ENCODE measurements around the gene FLOT2.
"Not testable (repeated sequence)": the region's sequence is repeated elsewhere in the genome, so short reads cannot be mapped to it uniquely, and the experiment has no call there.

FLOT2 gene, protein sequence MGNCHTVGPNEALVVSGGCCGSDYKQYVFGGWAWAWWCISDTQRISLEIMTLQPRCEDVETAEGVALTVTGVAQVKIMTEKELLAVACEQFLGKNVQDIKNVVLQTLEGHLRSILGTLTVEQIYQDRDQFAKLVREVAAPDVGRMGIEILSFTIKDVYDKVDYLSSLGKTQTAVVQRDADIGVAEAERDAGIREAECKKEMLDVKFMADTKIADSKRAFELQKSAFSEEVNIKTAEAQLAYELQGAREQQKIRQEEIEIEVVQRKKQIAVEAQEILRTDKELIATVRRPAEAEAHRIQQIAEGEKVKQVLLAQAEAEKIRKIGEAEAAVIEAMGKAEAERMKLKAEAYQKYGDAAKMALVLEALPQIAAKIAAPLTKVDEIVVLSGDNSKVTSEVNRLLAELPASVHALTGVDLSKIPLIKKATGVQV

DNA sequence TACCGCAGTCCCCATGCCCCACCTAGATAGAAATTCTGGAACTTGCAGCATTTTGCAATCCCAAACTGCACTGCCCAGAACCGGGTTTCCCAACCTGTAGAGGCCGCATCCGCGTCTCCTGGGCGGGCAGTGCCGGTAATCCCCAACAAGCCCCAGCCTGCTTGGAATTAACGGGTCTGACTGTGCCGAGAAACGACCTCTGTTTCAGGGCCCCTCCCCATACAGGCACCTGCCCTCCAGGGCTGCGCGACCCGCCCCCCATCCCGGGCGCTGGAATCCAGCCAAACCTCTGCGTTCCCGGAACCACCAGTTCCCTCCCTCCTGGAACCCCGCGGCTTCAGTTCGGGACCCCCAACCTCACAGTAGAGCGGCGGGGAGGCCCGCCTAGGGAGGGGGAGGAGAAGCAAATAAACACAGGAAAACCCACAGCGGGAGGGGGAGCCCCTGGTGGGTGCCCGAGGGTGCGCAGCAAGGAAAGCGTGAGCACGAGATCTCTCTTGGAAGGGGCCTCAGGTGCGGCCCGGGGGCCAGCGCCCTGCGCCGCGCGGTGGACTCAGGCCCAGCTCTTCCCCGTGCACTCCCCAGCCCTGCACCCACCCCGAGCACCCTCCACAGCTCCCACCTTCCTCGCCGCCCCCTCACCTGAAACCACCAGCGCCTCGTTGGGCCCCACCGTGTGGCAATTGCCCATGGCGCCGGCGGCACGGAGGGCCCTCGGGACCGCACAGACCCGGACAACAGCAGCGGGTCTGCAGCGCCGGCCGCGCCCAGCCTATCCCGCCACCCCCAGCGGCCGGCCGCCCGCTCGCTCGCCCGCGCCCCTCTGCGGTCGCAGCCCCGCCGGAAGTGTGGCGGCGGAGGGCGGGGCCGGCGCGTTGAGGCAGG is at the start of gene FLOT2:
FLOT2 (minus strand) TSS at position 850 of the 885 bp plus-strand sequence; CDS start at position 691, 159 bp downstream.
- DNase-seq: peak; percentile 73

DNA sequence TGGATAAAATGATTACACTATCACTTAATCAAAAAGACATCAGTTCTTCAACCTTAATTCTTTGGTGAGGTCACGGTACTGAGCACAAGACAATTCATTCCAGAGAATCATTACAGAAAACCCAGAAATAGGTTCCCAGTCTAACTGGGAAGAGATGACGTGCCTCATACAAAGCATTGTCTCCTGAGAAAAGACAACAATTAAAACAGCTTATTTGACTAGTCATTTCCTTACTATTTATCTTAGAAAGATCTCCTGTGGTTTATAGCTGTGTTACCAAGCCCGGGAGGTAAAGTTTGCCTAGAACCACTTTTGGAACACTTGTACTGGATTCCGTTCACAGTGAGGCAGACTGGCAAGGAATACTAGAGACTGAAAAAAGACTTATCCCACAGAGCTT is 48.7 kb upstream of the FLOT2 start:
- no peak for DNase-seq

DNA sequence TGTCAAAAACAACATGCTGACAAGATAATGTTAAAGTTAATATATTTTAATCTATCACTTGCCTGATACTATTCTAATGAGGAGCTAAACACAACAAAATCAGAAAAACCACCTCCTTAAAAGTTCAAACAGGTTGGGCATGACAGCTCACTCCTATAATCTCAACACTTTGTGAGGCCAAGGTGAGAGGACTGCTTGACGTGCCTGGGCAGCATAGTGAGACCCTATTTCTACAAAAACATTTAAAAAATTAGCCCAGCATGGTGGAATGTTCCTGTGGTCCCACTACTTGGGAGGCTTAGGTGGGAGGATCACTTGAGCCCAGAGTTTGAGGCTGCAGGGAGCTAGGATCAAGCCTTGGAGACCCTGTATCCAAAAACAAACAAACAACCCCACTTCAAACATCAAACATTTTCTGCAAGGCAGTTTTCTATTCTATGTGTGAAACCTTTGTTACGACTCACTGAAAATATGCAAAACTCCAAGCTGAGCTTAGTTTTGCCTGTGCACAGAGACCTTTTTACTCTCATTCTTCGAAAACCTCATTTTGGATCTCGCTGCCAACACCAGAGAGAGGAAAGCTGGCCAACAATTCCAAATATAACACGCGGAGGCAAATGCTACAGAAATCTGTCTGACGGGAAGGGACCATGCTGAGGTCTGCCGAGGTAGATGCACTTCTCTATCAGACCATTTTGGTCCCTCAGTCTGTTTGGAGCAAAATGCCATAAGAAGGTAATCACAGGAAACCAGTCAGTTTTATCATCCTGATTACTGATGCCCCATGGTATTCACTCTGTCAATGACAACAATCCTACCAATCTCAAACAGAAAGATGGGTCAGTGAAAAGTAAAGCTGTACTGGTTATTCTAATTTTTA is 47.6 kb upstream of the FLOT2 start:
- no peak for DNase-seq

DNA sequence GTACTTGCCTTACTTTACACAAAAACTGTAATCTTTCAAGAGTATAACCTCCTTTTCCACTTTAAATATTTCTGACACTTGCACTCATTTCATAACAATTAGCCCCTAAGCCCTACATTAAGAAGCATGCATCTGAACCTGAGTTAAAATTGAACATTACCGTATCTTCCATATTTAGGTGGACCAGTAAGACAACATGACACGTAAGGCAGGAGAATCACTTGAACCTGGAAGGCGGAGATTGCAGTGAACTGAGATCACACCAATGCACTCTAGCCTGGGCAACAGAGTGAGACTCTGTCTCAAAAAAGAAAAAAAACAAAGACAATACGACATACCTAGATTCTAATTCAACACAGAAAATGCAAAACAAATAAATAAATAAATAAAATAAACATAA is 46.8 kb upstream of the FLOT2 start:
- DNase-seq: no peak

DNA sequence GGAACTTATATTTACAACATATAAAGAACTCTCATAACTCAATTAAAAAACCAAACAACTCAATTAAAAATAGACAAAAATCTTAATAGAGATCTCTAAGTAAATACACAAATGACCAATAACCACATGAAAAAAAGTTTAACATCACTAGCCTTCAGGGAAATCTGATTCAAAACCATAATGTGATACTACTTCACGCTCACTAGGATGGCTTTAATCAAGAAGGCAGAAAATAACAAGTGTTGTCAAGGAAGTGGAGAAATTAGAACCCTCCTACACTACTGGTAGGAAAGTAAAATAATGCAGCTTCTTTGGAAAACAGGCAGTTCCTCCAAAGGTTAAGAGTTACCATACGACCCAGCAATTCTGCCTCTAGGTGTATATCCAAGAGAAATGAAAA is 45.4 kb upstream of the FLOT2 start:
- no peak for DNase-seq

DNA sequence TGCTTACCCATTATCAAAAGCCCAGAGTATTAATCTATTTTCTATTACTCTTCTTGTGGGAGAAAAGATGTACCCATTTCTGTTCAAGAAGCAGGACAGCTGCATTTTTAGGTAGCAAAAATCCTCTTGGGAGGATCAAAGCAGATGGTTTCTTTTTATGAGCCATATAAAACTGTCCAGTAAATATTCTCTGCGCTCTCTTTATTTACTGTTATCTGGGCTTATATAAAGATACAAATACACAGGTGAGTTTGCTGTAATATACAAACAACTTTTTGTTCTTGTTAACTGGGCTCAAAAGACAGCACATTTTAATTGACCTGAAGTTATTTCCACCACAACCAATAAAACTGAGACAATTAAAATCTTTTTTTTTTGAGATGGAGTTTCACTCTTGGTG is 43.7 kb upstream of the FLOT2 start:
- no peak for DNase-seq

DNA sequence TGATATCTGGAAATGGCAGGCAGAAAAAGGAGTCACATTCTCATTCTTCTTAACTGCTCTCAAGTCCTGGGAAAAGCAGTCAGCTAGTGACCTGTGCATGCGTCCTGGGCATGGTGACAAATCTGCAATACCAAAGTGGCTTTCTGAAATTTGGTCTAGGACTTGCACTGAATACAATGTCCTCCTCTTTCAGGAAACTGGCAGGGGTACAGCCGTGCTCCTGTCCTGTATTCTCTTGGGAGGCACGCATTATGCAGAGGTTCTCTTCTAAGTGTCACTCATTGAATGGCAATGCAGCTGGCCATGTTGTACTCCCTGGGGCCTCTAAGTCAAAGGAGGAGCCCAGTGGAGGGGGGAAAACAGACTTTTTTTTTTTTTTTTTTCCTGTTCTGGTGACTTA is 43.1 kb upstream of the FLOT2 start:
- no peak for DNase-seq

DNA sequence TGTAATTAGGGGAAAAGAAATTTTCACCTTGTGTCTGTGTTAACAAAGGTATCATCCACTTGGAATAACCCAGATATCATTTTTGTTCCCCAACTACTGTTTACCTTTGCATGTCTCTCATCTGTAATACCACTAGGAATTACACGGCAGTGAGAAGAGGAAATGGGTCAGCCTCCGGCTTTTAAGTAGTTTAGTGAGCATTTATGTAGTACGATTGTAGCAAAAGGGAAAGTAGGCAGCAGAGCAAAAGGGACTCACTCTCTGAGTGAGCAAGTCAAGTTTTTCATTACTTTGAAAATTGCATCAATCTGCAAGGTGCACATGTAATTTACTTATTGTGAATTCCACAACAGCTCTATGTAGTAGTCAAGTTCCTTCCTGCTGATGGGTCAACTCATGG is 42.6 kb upstream of the FLOT2 start:
- DNase-seq: no peak

DNA sequence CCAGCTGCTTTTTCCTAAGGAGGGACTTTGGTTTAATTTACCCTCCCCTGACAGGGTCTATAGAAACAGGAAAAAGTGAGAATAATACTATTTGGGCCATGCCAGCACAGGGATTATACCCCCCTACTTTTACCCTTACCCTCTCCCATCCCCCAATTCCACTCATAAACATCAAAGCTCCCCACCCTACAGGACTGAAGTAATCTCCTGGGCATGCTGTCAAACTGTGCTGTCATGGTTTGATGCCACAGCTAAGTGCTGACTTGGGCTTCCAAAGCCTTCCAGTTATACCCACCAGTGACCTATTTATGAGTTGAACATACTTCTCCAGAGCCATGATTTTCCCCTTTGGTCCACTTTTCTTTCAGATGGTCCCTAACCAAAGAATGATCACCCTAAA is 41.0 kb upstream of the FLOT2 start:
- no peak for DNase-seq

DNA sequence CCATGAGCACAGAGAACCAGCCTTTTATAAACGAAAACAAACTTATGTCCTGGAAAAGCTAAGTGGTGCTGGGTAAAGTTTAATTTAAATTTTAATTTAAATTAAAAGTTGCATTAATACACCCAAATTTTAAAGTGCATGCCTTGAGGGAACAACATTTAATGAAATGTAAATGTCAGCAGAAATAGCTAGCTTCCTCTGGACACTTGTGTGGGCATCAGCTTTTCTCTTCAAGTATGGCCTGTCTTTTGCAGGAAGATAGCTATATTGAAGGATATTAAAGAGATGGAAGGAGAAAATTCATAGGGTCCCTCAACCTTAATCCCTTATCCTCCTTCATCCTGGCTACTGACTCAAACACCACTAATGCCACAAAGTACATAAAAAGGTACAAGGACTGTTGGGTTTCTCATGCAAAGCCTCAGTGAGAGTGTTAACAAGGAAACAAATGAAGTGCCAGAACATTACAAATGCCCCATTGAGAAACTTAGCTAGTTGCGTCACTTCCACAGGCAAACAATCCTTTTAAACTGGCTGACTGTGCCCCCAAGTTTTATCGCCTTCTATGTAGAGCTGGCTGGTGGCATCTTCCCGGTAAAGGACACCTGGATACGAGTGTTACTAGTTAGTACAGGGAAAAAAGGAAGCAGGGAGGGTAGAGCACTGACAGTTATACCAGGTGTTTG is 39.7 kb upstream of the FLOT2 start:
- DNase-seq: no peak

DNA sequence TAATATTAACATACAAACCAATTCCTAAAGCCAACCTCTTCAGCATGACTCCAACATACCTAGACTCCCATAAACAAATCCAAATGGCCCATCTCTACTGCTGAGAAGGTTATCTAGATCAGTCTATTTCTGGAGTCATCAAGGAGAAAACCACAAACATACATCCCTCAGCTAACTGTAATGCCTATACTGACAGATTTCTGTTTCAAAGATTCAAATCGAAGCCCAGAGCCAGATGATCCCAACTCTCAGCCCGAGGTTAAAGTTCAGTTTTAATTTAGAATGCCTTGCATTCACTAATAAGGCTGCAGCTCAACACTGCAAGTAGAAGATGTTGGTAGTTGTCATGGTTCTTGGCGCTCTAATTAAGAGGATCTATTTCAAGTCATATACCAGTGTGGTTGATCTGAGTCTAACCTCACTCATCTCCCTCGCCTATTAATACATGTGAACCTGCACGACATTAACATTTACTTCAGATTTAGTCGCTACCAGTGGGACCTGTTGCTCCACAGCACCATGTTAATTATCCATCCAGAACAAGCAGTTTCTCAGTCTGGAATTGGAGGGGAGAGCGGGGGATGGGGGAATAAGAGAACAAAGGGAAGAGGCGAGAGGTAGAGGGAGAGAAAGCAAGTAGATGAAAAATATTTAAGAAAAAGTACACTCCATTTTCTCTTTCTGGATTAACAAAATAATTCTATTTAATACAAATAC is 38.4 kb upstream of the FLOT2 start:
- DNase-seq: no peak

DNA sequence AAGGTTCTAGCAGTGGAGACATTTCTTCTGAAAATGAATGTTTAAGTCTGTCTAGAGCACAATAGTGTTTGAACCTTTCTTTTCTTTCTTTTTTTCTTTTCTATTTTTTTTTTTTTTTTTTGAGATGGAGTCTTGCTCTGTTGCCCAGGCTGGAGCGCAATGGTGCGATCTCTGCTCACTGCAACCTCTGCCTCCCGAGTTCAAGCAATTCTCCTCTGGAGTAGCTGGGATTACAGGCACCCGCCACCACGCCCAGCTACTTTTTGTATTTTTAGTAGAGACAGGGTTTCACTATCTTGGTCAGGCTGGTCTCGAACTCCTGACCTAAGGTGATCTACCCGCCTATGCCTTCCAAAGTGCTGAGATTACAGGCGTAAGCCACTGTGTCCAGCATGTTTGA is 37.0 kb upstream of the FLOT2 start:
- not testable (repeated sequence) for DNase-seq

DNA sequence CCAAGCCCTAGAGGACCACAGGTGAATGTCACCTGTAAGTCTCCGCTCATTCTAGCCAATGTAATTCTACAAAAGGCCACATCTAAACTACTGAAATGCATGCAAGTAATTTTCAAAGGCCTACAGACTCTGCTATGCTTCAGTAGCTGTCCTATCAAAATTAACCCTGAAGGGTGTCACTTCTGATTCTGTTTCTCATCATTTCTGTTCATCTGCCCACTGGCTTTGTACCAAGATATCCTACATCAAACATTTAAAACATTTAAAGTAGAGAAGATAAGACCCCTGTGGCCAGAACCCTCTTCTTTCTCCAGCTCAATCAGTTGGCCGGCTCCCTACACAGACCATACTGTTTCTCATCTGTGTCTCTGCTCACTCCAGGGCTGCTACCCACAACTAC is 32.3 kb upstream of the FLOT2 start:
- DNase-seq: no peak

DNA sequence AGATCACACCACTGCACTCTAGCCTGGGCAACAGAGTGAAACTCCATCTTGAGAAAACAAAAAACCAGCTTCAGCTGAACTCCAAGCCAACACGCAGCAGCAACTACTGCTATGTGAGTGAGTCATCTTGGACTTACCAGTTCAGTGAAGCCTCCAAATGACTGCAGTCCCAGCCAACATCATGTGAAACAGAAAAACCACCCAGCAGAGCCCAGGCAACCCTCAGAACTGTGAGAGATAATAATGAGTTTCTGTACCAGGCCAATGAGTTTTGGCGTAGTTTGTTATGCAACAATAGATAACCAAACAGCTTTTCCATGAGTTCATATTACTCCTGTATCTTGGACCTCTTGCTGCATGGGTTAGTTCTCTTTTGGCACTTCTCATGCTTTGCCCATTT is 30.5 kb upstream of the FLOT2 start:
- DNase-seq: peak; percentile 47

DNA sequence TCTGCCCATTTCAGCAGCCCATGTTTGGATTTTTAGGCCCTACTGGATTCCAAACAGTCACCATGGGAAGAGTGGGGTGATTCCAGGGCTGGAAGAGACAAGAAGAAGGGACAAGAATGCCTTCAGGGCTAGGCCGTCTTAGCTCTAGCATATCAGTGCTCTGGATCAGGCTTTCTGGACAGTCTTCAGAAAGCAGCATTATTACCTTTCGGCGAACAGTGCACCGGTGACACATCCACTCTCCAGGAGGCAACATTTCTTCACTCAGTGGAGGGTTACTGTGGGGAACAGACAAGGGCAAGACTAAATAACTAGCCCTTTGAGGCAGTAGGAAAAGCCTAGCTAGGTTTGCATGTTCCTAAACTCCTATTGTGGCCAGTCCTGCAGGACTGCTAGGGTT is 29.3 kb upstream of the FLOT2 start:
- DNase-seq: no peak

DNA sequence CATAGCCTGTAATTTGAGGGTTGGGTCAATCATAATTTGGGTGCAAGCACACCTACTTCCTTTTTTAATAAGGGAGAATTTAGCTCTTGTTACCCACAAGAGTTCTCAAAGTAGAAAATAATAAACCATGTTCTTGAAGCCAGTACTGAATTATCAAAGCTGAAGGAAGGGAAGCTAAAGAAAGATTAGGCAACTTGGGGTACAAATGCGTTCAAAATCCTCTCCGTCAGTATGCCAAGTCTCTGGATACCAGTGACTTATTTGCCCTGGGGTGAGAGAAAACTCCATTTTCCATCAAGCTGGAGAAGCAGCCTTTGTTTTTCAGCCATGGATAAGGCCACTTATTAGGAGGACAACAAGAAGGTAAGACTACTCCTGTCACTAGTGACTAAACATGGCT is 28.8 kb upstream of the FLOT2 start:
- DNase-seq: no peak

DNA sequence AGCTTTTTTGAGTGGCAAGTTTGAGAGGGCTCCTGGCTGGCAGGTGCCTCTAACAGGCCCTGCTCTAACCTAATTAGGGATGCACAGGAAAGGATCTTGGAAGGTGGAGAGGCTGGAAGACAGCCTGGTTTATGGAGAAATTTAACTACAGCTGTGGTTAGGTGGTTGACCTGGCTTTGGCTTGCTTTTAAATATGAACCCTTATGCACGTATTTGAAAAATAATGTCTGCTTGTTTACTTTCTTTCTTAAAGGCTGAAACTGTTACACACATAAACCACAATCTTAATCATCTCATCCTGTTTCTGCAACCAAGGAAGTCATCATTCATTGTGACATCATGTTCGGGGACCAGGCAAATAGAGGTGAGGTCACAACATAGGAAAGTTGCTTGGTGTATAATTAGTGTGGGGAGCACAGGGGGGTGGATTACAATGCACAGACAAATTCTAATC is 28.4 kb upstream of the FLOT2 start:
- DNase-seq: peak; percentile 44

DNA sequence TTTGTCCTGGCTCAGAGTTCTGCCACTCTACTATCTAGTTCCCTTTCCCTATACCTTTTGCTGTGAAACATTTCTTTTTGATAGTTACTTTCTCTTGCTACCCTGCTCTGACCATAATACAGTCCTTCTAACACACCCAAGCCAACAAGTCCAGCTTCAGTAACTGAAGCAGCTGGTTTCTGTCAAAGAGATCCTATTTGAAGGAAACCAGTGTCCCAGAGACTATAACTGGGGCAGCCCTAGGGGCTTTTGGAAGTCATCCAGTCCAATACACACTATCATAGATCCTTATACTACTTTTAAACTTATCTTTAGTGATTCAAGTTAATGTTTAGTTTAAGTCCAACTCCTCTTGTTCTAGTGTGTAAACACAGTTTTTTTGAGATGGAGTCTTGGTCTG is 22.7 kb upstream of the FLOT2 start:
- no peak for DNase-seq

DNA sequence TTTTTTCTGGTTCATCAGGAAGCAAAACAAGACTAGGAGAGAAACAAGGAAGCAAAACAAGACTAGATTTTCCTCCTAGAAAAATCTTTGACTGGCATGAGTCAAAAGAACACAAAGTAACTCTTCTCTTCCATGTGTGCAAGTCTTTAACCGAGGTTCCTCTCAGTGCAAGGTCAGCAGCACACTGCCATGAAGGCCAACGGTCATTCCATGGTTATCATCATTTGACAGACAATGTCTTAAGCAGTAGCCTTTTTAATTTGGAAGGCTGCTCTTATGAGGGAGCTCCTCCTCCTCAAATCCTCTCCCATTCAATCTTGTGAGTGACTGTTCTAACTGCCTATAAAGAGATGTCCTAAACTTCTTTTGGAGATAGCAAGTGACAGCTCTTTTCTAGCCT is 20.8 kb upstream of the FLOT2 start:
- no peak for DNase-seq

DNA sequence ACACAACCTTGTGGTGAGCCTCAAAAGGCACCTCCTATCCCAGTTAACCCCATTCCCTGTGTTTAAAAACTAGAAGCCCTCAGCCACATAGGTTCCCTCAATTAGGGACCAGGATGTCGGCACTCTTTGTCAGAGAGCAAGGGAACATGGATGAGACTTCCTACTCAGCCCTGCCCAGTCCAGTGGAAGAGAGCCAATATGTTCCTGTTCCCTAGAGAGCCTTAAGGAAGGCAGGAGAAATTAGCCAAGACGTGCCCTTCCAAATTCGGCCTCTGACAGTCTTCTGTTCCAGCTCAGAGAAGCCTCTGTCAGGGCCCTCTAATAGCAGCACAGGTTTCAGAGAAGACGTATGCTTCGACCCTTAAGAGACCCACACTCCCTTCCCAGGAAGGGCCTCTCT is 19.9 kb upstream of the FLOT2 start:
- DNase-seq: no peak

DNA sequence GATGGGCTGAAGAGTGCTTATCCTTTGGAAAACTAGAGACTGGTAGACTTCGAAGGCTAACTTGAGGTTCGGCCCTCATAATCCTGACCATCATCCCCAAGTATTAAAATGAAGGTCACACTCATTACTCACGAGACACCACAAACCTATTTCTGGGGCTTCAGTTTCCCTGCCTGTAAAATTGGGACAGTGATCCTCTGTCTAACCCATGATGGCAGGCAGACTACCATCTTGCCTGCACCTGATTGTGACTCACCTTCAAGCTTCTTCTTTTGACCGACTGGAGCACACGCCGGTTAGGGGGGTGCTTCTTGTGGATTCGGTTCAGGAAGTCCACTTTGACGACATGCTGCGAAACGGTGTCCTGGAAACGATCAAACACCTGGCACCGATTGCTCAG is 19.5 kb upstream of the FLOT2 start:
- no peak for DNase-seq

All from activated naive CD4-positive, alpha-beta T cell treated with Interleukin-2 at 50 U/mL for 16 hours (primary cell).